ENCODE results near the gene RSAD2. TPM values are rescaled to one million over a fixed set of nuclear protein-coding genes. Genes with fewer than 3 reads are reported as not detected.

The RSAD2 gene
- total and polyA plus RNA-seq, 9 of the 15 experiments (the other 6 are each of a cell fraction or from before 2014, with no cell fraction given) = 0.15 to 1.4 (median 0.28) TPM

GRCh38 chr2:6893876-6894482 is 16.4 kb downstream of the RSAD2 start:
- no TSS peak for BruUV-seq (replicated peaks)
- TF ChIP-seq XRCC3 (IDR thresholded peaks at IDR 0.05) (peak; percentile 15; the same call in 1 of the 2 replicates), RFX7 (CRISPR knock-in tag; IDR thresholded peaks at IDR 0.05) (no peak), TAF9B (IDR thresholded peaks at IDR 0.05; ENCODE audit: partially characterized antibody) (peak; percentile 59), ZMIZ1 (IDR thresholded peaks at IDR 0.05; ENCODE audit: low read depth in 2 of 2, low read length in 2 of 2) (peak in 1 of 2 experiments; percentile 99; a peak in 2 of 4 replicates), ILK (tag; IDR thresholded peaks at IDR 0.05; ENCODE audit: borderline replicate concordance, low read depth) (0 out of 2 replicates have a peak, but pooled peaks have one; percentile 12), ZBTB2 (IDR thresholded peaks at IDR 0.05) (peak; percentile 60; the same call in 1 of the 2 replicates), SNAPC5 (CRISPR knock-in tag; IDR thresholded peaks at IDR 0.05) (no peak), MYNN (IDR thresholded peaks at IDR 0.05) (peak; percentile 93), MYNN (CRISPR knock-in tag; IDR thresholded peaks at IDR 0.05) (no peak), BMI1 (IDR thresholded peaks at IDR 0.05; ENCODE audit: low read length) (no peak), WHSC1 (IDR thresholded peaks at IDR 0.05; ENCODE audit: low read length) (no peak), FOSL1 (tag; conservative IDR thresholded peaks at IDR 0.05) (peak; percentile 89), ETS1 (conservative IDR thresholded peaks at IDR 0.05; ENCODE audit: control insufficient read depth, low read depth, low read length) (peak; percentile 77; the same call in 1 of the 2 replicates), ZNF217 (CRISPR knock-in tag; IDR thresholded peaks at IDR 0.05) (no peak), MCM7 (IDR thresholded peaks at IDR 0.05) (no peak), ZNF79 (CRISPR knock-in tag; IDR thresholded peaks at IDR 0.05; ENCODE audit: low read depth) (peak; percentile 37; the same call in 1 of the 2 replicates), SP2 (IDR thresholded peaks at IDR 0.05; ENCODE audit: extremely low read depth, low read depth, low read length, poor library complexity, severe bottlenecking) (no peak)

More at GRCh38 chr2:6893876-6894482, 16.4 kb downstream of the RSAD2 start:
- Histone ChIP-seq H3K9me3 (replicated peaks; ENCODE audit: control insufficient read depth, insufficient read depth, low read depth, low read length) (no peaks in the 10 kb centered on the region), H3K79me2 (ENCODE audit: control insufficient read depth, insufficient read depth, low read length) (no peaks in the 10 kb centered on the region), H3K9ac (ENCODE audit: insufficient read depth in 1 of 2, low read depth in 2 of 2, low read length in 2 of 2) (no peak overlapping the region), H3K9me1 (ENCODE audit: control insufficient read depth, insufficient read depth, low read length) (no peaks in the 10 kb centered on the region), H3K4me3 (no peak overlapping the region), H3K27me3 (ENCODE audit: control insufficient read depth in 2 of 2, insufficient read depth in 2 of 2, low read length in 2 of 2) (no peaks in the 10 kb centered on the region), H3K27ac (ENCODE audit: extremely low read depth, low read depth, low read length) (no peak overlapping the region), H3K36me3 (ENCODE audit: control insufficient read depth, insufficient read depth, low read length) (no peaks in the 10 kb centered on the region), H3K4me2 (ENCODE audit: insufficient read depth, low read length) (no peak overlapping the region), H3K4me1 (replicated peaks in 1 of 2; ENCODE audit: control insufficient read depth in 2 of 2, insufficient read depth in 2 of 2, low read length in 2 of 2) (peaks cover 5 to 18% of the 10 kb centered on the region in 2 experiments; a peak in 4 of 5 replicates), H2AFZ (ENCODE audit: low read depth, low read length) (no peak overlapping the region), H4K20me1 (replicated peaks; ENCODE audit: control insufficient read depth, insufficient read depth, low read length) (no peaks in the 10 kb centered on the region)
- in situ Hi-C loops (cut with MboI) = no loop called here
- ChIA-PET CTCF (ENCODE audit: low intra/inter-chr PET ratio) (no interaction called here), POLR2A (interaction anchor here (0.8 to 1.5 kb wide), 4 partner anchors 17 to 129 kb away, joined by 3 to 11 read pairs (median 4); no protein-coding TSS in a partner anchor)
- FAIRE-seq = peak; percentile 99
- WGBS (ENCODE audit: insufficient coverage, low coverage, missing lambda C conversion rate) = 0% methylated on average over 2 of the region's 2 CpGs
- DNase-seq (ENCODE audit: extremely low read depth in 1 of 4, low spot score in 3 of 4) = peak; percentile 85 to 96 (median 89)
- intact Hi-C loops (cut with micrococcal nuclease) = loop anchor here (2.0 to 5.0 kb wide), 2 partner anchors 13 to 1783 kb away; no protein-coding TSS in a partner anchor
- peak; percentile 98 for ATAC-seq
